HepG2 (cell line): ENCODE measurements around the gene GPC3. TPM values are rescaled to one million over a fixed set of nuclear protein-coding genes. Genes with fewer than 3 reads are reported as not detected.
A peak's percentile ranks its signal among the peaks of the same experiment; 100 is the strongest.

Source experiments
- ATF2 ChIP-seq: sonication (generic); formaldehyde crosslinking; IDR thresholded peaks from 2 replicates; pipeline ENCODE4 v1.4.0; 2020; ENCODE audit warnings: missing genetic modification reagents
- CBX5 ChIP-seq: sonication (generic); formaldehyde crosslinking; IDR thresholded peaks from 2 replicates; pipeline ENCODE4 v1.4.0; 2020; ENCODE audit warnings: missing genetic modification reagents, borderline replicate concordance
- FOXM1 ChIP-seq: sonication (generic); formaldehyde crosslinking; IDR thresholded peaks from 2 replicates; pipeline ENCODE4 v1.5.0; 2020; ENCODE audit warnings: missing genetic modification reagents
- HIVEP1 ChIP-seq: sonication (generic); formaldehyde crosslinking; IDR thresholded peaks from 2 replicates; pipeline ENCODE4 v1.4.0; 2020; ENCODE audit warnings: mild to moderate bottlenecking, missing genetic modification reagents
- KDM1A ChIP-seq: IDR thresholded peaks from 2 replicates; pipeline ENCODE4 v1.6.1; 2016; ENCODE audit warnings: missing compliant biosample characterization
- MBD4 ChIP-seq: IDR thresholded peaks from 2 replicates; pipeline ENCODE4 v1.6.1; 2012; ENCODE audit warnings: low read length, inconsistent platforms, borderline replicate concordance
- MED8 ChIP-seq: sonication (generic); formaldehyde crosslinking; IDR thresholded peaks from 2 replicates; pipeline ENCODE4 v1.8.1; 2023; ENCODE audit warnings: mild to moderate bottlenecking, missing genetic modification reagents; ENCODE audit not compliant: insufficient replicate concordance
- NBN ChIP-seq: fragments of 450-650 bp; conservative IDR thresholded peaks from 2 replicates; pipeline ENCODE4 v1.6.1; 2017
- NFKBIZ ChIP-seq: IDR thresholded peaks from 2 replicates; pipeline ENCODE4 v1.6.1; 2018; ENCODE audit warnings: missing genetic modification reagents, missing compliant biosample characterization
- PHF5A ChIP-seq: IDR thresholded peaks from one replicate; pipeline ENCODE4 v1.6.1; 2018; ENCODE audit warnings: low read depth, missing genetic modification reagents; ENCODE audit not compliant: unreplicated experiment
- POGZ ChIP-seq: sonication (generic); formaldehyde crosslinking; IDR thresholded peaks from 2 replicates; pipeline ENCODE4 v1.4.0; 2020; ENCODE audit warnings: mild to moderate bottlenecking, missing genetic modification reagents
- SRSF1 ChIP-seq: fragments of 200-400 bp; formaldehyde crosslinking; optimal IDR thresholded peaks from 2 replicates; pipeline ENCODE3; 2017; ENCODE audit warnings: mild to moderate bottlenecking, low read depth, low read length, moderate library complexity
- SUZ12 ChIP-seq: fragments of 150-350 bp; IDR thresholded peaks from 2 replicates; pipeline ENCODE4 v1.6.1; 2014; ENCODE audit warnings: low read depth, low read length
- TAF15 ChIP-seq: fragments of 200-400 bp; formaldehyde crosslinking; IDR thresholded peaks from one replicate; pipeline ENCODE4 v1.6.1; 2018; ENCODE audit warnings: mild to moderate bottlenecking, low read depth, low read length; ENCODE audit not compliant: poor library complexity, severe bottlenecking
- ZNF598 ChIP-seq: sonication (generic); formaldehyde crosslinking; IDR thresholded peaks from 2 replicates; pipeline ENCODE4 v1.5.1; 2020; ENCODE audit warnings: mild to moderate bottlenecking, missing genetic modification reagents, borderline replicate concordance
- ZNF660 ChIP-seq: sonication (generic); formaldehyde crosslinking; IDR thresholded peaks from 2 replicates; pipeline ENCODE4 v1.5.1; 2020; ENCODE audit warnings: mild to moderate bottlenecking, low read depth, missing genetic modification reagents, borderline replicate concordance
- polyA plus RNA-seq, 8 experiments: library from polyadenylated mRNA; depleted of rRNA in 3 of 8; stranded (reverse) in 7 of 8; unstranded in 1 of 8; fragments of >200 nt; fragmentation: Illumina TruSeq in 4 of 8; extraction: Trizol in 4 of 8; gene quantifications; 2 replicates each; pipeline versions ENCODE4 v1.2.1 to v1.2.3, GENCODE V29; 2011 to 2016; ENCODE audit warnings: low read depth in 4 of 8, missing spikeins in 1 of 8, mixed read lengths in 1 of 8; ENCODE audit not compliant: insufficient read depth in 1 of 8
- total RNA-seq, 5 experiments: library from RNA; depleted of rRNA; stranded (reverse); fragments of >200 nt; fragmentation: Illumina TruSeq; extraction: Trizol; gene quantifications; 2 replicates each; pipeline ENCODE4 v1.2.3, GENCODE V29; 2016; ENCODE audit warnings: low read depth in 1 of 5
- TF ChIP-seq, protein P1 (sequence below): sonication (generic); formaldehyde crosslinking; IDR thresholded peaks from 2 replicates; pipeline ENCODE4 v1.4.0; 2020; ENCODE audit warnings: low read depth, missing genetic modification reagents
- TF ChIP-seq, protein P2 (sequence below): sonication (generic); formaldehyde crosslinking; IDR thresholded peaks from 2 replicates; pipeline ENCODE4 v1.5.0; 2020; ENCODE audit warnings: mild to moderate bottlenecking, low read depth, missing genetic modification reagents, borderline replicate concordance
- TF ChIP-seq, protein P3 (sequence below): IDR thresholded peaks from 2 replicates; pipeline ENCODE4 v1.6.1; 2018; ENCODE audit warnings: missing genetic modification reagents
- TF ChIP-seq, protein P4 (sequence below): IDR thresholded peaks from 2 replicates; pipeline ENCODE4 v1.6.1; 2016; ENCODE audit warnings: low read depth, control low read depth
- TF ChIP-seq, protein P5 (sequence below): sonication (generic); formaldehyde crosslinking; IDR thresholded peaks from 2 replicates; pipeline ENCODE4 v1.8.1; 2022; ENCODE audit warnings: mild to moderate bottlenecking, missing genetic modification reagents

The GPC3 gene
- total and polyA plus RNA-seq, 2 of the 13 experiments (the other 11 are each of a cell fraction or from before 2014, with no cell fraction given) = 1,799 to 3,263 TPM

GRCh38 chrX:134006484-134007161 lies 21.2 kb upstream of the GPC3 start (continued):
- TF ChIP-seq, protein P1, sequence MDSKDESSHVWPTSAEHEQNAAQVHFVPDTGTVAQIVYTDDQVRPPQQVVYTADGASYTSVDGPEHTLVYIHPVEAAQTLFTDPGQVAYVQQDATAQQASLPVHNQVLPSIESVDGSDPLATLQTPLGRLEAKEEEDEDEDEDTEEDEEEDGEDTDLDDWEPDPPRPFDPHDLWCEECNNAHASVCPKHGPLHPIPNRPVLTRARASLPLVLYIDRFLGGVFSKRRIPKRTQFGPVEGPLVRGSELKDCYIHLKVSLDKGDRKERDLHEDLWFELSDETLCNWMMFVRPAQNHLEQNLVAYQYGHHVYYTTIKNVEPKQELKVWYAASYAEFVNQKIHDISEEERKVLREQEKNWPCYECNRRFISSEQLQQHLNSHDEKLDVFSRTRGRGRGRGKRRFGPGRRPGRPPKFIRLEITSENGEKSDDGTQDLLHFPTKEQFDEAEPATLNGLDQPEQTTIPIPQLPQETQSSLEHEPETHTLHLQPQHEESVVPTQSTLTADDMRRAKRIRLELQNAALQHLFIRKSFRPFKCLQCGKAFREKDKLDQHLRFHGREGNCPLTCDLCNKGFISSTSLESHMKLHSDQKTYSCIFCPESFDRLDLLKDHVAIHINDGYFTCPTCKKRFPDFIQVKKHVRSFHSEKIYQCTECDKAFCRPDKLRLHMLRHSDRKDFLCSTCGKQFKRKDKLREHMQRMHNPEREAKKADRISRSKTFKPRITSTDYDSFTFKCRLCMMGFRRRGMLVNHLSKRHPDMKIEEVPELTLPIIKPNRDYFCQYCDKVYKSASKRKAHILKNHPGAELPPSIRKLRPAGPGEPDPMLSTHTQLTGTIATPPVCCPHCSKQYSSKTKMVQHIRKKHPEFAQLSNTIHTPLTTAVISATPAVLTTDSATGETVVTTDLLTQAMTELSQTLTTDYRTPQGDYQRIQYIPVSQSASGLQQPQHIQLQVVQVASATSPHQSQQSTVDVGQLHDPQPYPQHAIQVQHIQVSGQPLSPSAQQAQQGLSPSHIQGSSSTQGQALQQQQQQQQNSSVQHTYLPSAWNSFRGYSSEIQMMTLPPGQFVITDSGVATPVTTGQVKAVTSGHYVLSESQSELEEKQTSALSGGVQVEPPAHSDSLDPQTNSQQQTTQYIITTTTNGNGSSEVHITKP (CRISPR knock-in tag) = no peak
- TF ChIP-seq ZNF660 (CRISPR knock-in tag) (no peak), MBD4 (no peak), CBX5 (no peak), HIVEP1 (no peak), KDM1A (CRISPR knock-in tag) (0 out of 2 replicates have a peak, but pooled peaks have one; percentile 19), MED8 (peak; percentile 89), NFKBIZ (CRISPR knock-in tag) (peak; percentile 34; the same call in 1 of the 2 replicates), POGZ (CRISPR knock-in tag) (no peak), PHF5A (CRISPR knock-in tag) (no peak), FOXM1 (CRISPR knock-in tag) (no peak), TAF15 (no peak), SUZ12 (no peak), SRSF1 (no peak), ZNF598 (no peak), NBN (no peak), ATF2 (no peak)
- TF ChIP-seq, protein P2, sequence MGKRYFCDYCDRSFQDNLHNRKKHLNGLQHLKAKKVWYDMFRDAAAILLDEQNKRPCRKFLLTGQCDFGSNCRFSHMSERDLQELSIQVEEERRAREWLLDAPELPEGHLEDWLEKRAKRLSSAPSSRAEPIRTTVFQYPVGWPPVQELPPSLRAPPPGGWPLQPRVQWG = no peak
- TF ChIP-seq, protein P3, sequence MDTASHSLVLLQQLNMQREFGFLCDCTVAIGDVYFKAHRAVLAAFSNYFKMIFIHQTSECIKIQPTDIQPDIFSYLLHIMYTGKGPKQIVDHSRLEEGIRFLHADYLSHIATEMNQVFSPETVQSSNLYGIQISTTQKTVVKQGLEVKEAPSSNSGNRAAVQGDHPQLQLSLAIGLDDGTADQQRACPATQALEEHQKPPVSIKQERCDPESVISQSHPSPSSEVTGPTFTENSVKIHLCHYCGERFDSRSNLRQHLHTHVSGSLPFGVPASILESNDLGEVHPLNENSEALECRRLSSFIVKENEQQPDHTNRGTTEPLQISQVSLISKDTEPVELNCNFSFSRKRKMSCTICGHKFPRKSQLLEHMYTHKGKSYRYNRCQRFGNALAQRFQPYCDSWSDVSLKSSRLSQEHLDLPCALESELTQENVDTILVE (CRISPR knock-in tag) = no peak
- TF ChIP-seq, protein P4, sequence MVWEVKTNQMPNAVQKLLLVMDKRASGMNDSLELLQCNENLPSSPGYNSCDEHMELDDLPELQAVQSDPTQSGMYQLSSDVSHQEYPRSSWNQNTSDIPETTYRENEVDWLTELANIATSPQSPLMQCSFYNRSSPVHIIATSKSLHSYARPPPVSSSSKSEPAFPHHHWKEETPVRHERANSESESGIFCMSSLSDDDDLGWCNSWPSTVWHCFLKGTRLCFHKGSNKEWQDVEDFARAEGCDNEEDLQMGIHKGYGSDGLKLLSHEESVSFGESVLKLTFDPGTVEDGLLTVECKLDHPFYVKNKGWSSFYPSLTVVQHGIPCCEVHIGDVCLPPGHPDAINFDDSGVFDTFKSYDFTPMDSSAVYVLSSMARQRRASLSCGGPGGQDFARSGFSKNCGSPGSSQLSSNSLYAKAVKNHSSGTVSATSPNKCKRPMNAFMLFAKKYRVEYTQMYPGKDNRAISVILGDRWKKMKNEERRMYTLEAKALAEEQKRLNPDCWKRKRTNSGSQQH (CRISPR knock-in tag) = no peak
- TF ChIP-seq, protein P5, sequence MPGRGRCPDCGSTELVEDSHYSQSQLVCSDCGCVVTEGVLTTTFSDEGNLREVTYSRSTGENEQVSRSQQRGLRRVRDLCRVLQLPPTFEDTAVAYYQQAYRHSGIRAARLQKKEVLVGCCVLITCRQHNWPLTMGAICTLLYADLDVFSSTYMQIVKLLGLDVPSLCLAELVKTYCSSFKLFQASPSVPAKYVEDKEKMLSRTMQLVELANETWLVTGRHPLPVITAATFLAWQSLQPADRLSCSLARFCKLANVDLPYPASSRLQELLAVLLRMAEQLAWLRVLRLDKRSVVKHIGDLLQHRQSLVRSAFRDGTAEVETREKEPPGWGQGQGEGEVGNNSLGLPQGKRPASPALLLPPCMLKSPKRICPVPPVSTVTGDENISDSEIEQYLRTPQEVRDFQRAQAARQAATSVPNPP = no peak
